HCT116 (cell line): ENCODE results near the gene DOCK7. TPM values are rescaled to one million over a fixed set of nuclear protein-coding genes. Genes with fewer than 3 reads are reported as not detected.

Source experiments
- ATAC-seq: fragments of 200-7000 bp; cut with Tn5 transposase; 2 replicates; pipeline ENCODE4 v1.9.1; 2020; ENCODE audit warnings: mild to moderate bottlenecking, moderate library complexity
- BruUV-seq: library from RNA; stranded (reverse); fragments of 400-500 nt; replicated peaks from 2 replicates; lab custom pipeline; 2021; lab: Mats Ljungman, UMichigan
- CTCF ChIA-PET: fragments of 300-600 bp; sonication (Branson Sonifier 250); formaldehyde crosslinking; loops from one replicate; lab custom pipeline; 2021; ENCODE audit warnings: antibody characterized with exemption; lab: Charles Lee
- POLR2A ChIA-PET: fragments of 300-600, 350-600 bp; sonication (Branson Sonifier 250); formaldehyde crosslinking; loops from one replicate; lab custom pipeline; 2021; ENCODE audit warnings: antibody characterized with exemption; lab: Charles Lee
- RAD21 ChIA-PET, 2 experiments: fragments of 300-600 bp; sonication (Branson Sonifier 250); formaldehyde crosslinking; loops; one replicate each; lab custom pipeline; 2023; ENCODE audit warnings: low total read pairs in 2 of 2; ENCODE audit not compliant: uncharacterized antibody in 2 of 2, unreplicated experiment in 2 of 2, low non-redundant PET in 1 of 2; lab: Charles Lee
- DNase-seq: peaks from one replicate; pipeline ENCODE4 v3.0.0-alpha.2; 2010; ENCODE audit warnings: low read depth, low spot score
- H2AFZ ChIP-seq: fragments of 200-600 bp; shearing (Covaris generic), sonication (generic); 2 replicates; pipeline ENCODE4 v1.6.1; 2017; ENCODE audit warnings: low read depth, mixed run types, mixed read lengths, antibody characterized with exemption, low read length; ENCODE audit not compliant: poor library complexity, severe bottlenecking
- H3K27ac ChIP-seq: 2 replicates; pipeline ENCODE4 v1.5.1; 2012; ENCODE audit warnings: low read depth, low read length
- H3K27me3 ChIP-seq: fragments of 200-600 bp; sonication (generic); 2 replicates; pipeline ENCODE4 v1.6.1; 2016; ENCODE audit warnings: mixed run types, low read length, mixed read lengths; ENCODE audit not compliant: insufficient read depth
- H3K36me3 ChIP-seq, 2 experiments: fragments of 200-500 bp in 1 of 2; fragments of 200-600 bp in 1 of 2; sonication (Bioruptor generic) in 1 of 2; sonication (generic) in 1 of 2; 2 replicates each; pipeline versions ENCODE4 v1.5.1 to v1.6.1; 2014 to 2016; ENCODE audit warnings: low read length in 2 of 2, inconsistent platforms in 1 of 2, mixed read lengths in 1 of 2, mixed run types in 1 of 2; ENCODE audit not compliant: insufficient read depth in 2 of 2, control insufficient read depth in 1 of 2
- H3K4me1 ChIP-seq, 2 experiments: fragments of 200-600 bp in 1 of 2; sonication (generic) in 1 of 2; 2 replicates each; pipeline versions ENCODE4 v1.5.1 to v1.6.1; 2012 to 2017; ENCODE audit warnings: low read length in 2 of 2, inconsistent platforms in 1 of 2, mild to moderate bottlenecking in 1 of 2, mixed read lengths in 1 of 2, mixed run types in 1 of 2, moderate library complexity in 1 of 2; ENCODE audit not compliant: insufficient read depth in 2 of 2, control insufficient read depth in 1 of 2
- H3K4me2 ChIP-seq: fragments of 200-600 bp; sonication (generic); 2 replicates; pipeline ENCODE4 v1.6.1; 2017; ENCODE audit warnings: mixed run types, low read length, mixed read lengths
- H3K4me3 ChIP-seq, 2 experiments: fragments of 200-600 bp in 1 of 2; sonication (generic) in 1 of 2; replicated peaks in 1 of 2; 2 replicates each; pipeline ENCODE4 v1.5.1; 2011 to 2016; ENCODE audit warnings: low read length in 2 of 2, control low read depth in 1 of 2, low read depth in 1 of 2, mild to moderate bottlenecking in 1 of 2, mixed read lengths in 1 of 2, mixed run types in 1 of 2
- H3K79me2 ChIP-seq: fragments of 200-600 bp; sonication (generic); 2 replicates; pipeline ENCODE4 v1.6.1; 2017; ENCODE audit warnings: mild to moderate bottlenecking, mixed run types, low read length, moderate library complexity, mixed read lengths; ENCODE audit not compliant: insufficient read depth
- H3K9ac ChIP-seq: fragments of 200-600 bp; sonication (generic); 2 replicates; pipeline ENCODE4 v1.6.1; 2016; ENCODE audit warnings: low read length, mixed read lengths
- H3K9me2 ChIP-seq: fragments of 200-600 bp; sonication (generic), shearing (Covaris generic); 2 replicates; pipeline ENCODE4 v1.6.1; 2017; ENCODE audit warnings: mixed run types, mild to moderate bottlenecking, moderate library complexity; ENCODE audit not compliant: insufficient read depth
- H3K9me3 ChIP-seq, 2 experiments: fragments of 200-500 bp in 1 of 2; fragments of 200-600 bp in 1 of 2; sonication (Bioruptor generic) in 1 of 2; sonication (generic) in 1 of 2; 2 replicates each; pipeline ENCODE4 v1.6.1; 2014 to 2017; ENCODE audit warnings: low read length in 2 of 2, mixed read lengths in 2 of 2, inconsistent platforms in 1 of 2, low read depth in 1 of 2, mild to moderate bottlenecking in 1 of 2, mixed run types in 1 of 2, moderate library complexity in 1 of 2; ENCODE audit not compliant: control insufficient read depth in 1 of 2, insufficient read depth in 1 of 2
- H4K20me1 ChIP-seq: fragments of 200-600 bp; sonication (generic), shearing (Covaris generic); 2 replicates; pipeline ENCODE4 v1.6.1; 2017; ENCODE audit warnings: mixed run types, mild to moderate bottlenecking, moderate library complexity; ENCODE audit not compliant: insufficient read depth
- ATF3 ChIP-seq: IDR thresholded peaks from 2 replicates; pipeline ENCODE4 v1.6.1; 2012
- CBX3 ChIP-seq: IDR thresholded peaks from 2 replicates; pipeline ENCODE4 v1.6.1; 2012; ENCODE audit warnings: low read depth
- CEBPB ChIP-seq: IDR thresholded peaks from 2 replicates; pipeline ENCODE4 v1.6.1; 2012; ENCODE audit warnings: low read depth
- FOSL1 ChIP-seq: IDR thresholded peaks from 2 replicates; pipeline ENCODE4 v1.6.1; 2012; ENCODE audit warnings: low read depth
- JUND ChIP-seq: IDR thresholded peaks from 2 replicates; pipeline ENCODE4 v1.6.1; 2012
- MAX ChIP-seq: IDR thresholded peaks from 2 replicates; pipeline ENCODE4 v1.6.1; 2012
- RAD21 ChIP-seq: IDR thresholded peaks from 2 replicates; pipeline ENCODE4 v1.6.1; 2012; ENCODE audit warnings: low read depth, mild to moderate bottlenecking
- YY1 ChIP-seq: IDR thresholded peaks from 2 replicates; pipeline ENCODE4 v1.6.1; 2011; ENCODE audit warnings: low read length, low read depth, moderate library complexity, mild to moderate bottlenecking; ENCODE audit not compliant: insufficient replicate concordance; ENCODE audit errors: extremely low read depth
- intact Hi-C: fragments of 100-400 bp; cut with micrococcal nuclease; formaldehyde crosslinking; loops from 2 replicates; pipeline ENCODE4 v1.10.0; 2022
- total RNA-seq: library from RNA; stranded (reverse); gene quantifications from one replicate; pipeline ENCODE4 v1.2.1, GENCODE V29; 2021; ENCODE audit not compliant: unreplicated experiment

The DOCK7 gene
- total RNA-seq, 1 experiment from 2014 or later = 49.0 TPM

GRCh38 chr1:62687903-62688686 is at the start of gene DOCK7 (continued):
- TF ChIP-seq ATF3 (no peak), CEBPB (no peak; the same call in 1 of the 2 replicates), YY1 (peak; percentile 77), JUND (no peak), RAD21 (peak; percentile 9; the same call in 1 of the 2 replicates), MAX (peak; percentile 66)

- H3K4me3 ChIP-seq = no peak overlapping the region
- H3K36me3 ChIP-seq = no peaks in the 10 kb centered on the region
- no peak overlapping the region for H3K27ac ChIP-seq
- ChIA-PET RAD21 (no interaction called here), CTCF (interaction anchor here (1.6 to 1.8 kb wide), 2 partner anchors 11 to 228 kb away, joined by 4 to 6 read pairs; no protein-coding TSS in a partner anchor), POLR2A (no interaction called here)
- ATAC-seq (no peak), DNase-seq (no peak)
- H3K9me3 ChIP-seq = no peaks in the 10 kb centered on the region
- H3K4me1 ChIP-seq = peaks cover 0 to 7% of the 10 kb centered on the region in 2 experiments; a peak in 3 of 4 replicates
- H3K4me2 ChIP-seq = no peak overlapping the region; the same call in 1 of the 2 replicates
- H4K20me1 ChIP-seq = no peaks in the 10 kb centered on the region
- no peaks in the 10 kb centered on the region for H3K9me2 ChIP-seq
- H3K9ac ChIP-seq = no peak overlapping the region
- no peaks in the 10 kb centered on the region for H3K27me3 ChIP-seq
- BruUV-seq = no TSS peak
- peak overlapping the region; percentile 70 for H2AFZ ChIP-seq
- no peaks in the 10 kb centered on the region for H3K79me2 ChIP-seq
- intact Hi-C loops = no loop called here
- TF ChIP-seq FOSL1 (peak; percentile 27; the same call in 1 of the 2 replicates), CBX3 (no peak)
These were observed 47.4 kb upstream of the DOCK7 start for GRCh38 chr1:62735491-62736171.
